ENCODE results near the gene ARNT2.

ARNT2 gene

DNA sequence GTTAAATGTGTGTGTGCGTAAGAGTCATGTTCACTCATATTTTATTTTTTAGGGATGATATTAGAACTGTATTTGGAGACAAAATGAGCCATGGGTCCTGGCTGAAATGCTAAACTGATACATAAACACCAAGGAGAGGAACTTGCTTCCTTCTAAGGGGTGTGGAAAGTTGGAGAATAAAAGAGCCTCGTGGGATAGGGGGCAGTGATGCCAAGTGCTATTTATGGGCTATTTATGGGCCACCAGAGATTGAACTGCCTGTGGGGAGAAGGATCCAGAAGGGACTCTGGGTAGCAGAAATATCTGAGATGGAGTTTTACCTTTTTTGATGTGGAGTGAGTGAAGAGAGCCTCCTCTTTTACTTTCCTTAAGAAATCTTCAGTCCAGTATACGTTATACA lies 1.8 kb upstream of the ARNT2 start:
- no peak for TF ChIP-seq ZC3H10 (CRISPR knock-in tag; IDR thresholded peaks at IDR 0.05)
- TF ChIP-seq POU6F1 (CRISPR knock-in tag; IDR thresholded peaks at IDR 0.05; ENCODE audit: borderline replicate concordance, low read depth): no peak
- TF ChIP-seq ZNF8 (CRISPR knock-in tag; IDR thresholded peaks at IDR 0.05): no peak
- ATAC-seq: no peak

DNA sequence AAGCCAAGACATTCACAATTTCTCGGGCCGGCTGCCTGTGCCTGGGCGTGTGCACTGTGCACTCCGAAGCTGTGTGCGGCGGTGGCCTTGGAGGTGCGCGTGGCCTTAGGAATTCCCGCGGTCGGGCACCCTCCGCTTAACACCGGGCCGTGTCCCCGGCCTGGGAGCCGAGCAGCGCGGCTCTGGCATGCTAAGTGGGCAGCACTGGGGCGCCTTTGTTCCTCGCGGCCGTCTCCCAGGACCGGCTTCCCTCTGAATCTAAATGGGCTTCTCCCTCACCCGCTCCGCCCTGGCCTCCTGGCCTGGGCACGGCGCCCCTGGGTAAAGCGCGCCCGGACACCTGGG lies 498 bp upstream of the ARNT2 start:
- ATAC-seq: peak; percentile 71
- TF ChIP-seq TOX (CRISPR knock-in tag; IDR thresholded peaks at IDR 0.05; ENCODE audit: borderline replicate concordance) (no peak), GLIS3 (CRISPR knock-in tag; IDR thresholded peaks at IDR 0.05) (no peak), PPARA (CRISPR knock-in tag; IDR thresholded peaks at IDR 0.05; ENCODE audit: borderline replicate concordance) (no peak), TCF4 (CRISPR knock-in tag; IDR thresholded peaks at IDR 0.05; ENCODE audit: borderline replicate concordance) (no peak), BACH2 (CRISPR knock-in tag; IDR thresholded peaks at IDR 0.05; ENCODE audit: borderline replicate concordance) (no peak), ZFP30 (CRISPR knock-in tag; IDR thresholded peaks at IDR 0.05) (no peak), CSRNP3 (CRISPR knock-in tag; IDR thresholded peaks at IDR 0.05) (no peak), ZNF565 (CRISPR knock-in tag; conservative IDR thresholded peaks at IDR 0.05; ENCODE audit: low read depth) (no peak), OSR1 (CRISPR knock-in tag; IDR thresholded peaks at IDR 0.05) (no peak), ISL1 (CRISPR knock-in tag; IDR thresholded peaks at IDR 0.05) (no peak)

GRCh38 chr15:80404761-80405553 lies 775 bp downstream of the ARNT2 start:
- peak; percentile 69 for ATAC-seq
- TF ChIP-seq TOX (CRISPR knock-in tag; IDR thresholded peaks at IDR 0.05; ENCODE audit: borderline replicate concordance) (no peak), ZNF565 (CRISPR knock-in tag; conservative IDR thresholded peaks at IDR 0.05; ENCODE audit: low read depth) (no peak), SNAI2 (CRISPR knock-in tag; IDR thresholded peaks at IDR 0.05) (no peak), CSDC2 (CRISPR knock-in tag; IDR thresholded peaks at IDR 0.05) (no peak), OSR1 (CRISPR knock-in tag; IDR thresholded peaks at IDR 0.05) (no peak), ESRRG (CRISPR knock-in tag; IDR thresholded peaks at IDR 0.05) (no peak)
- TF ChIP-seq, protein P1, sequence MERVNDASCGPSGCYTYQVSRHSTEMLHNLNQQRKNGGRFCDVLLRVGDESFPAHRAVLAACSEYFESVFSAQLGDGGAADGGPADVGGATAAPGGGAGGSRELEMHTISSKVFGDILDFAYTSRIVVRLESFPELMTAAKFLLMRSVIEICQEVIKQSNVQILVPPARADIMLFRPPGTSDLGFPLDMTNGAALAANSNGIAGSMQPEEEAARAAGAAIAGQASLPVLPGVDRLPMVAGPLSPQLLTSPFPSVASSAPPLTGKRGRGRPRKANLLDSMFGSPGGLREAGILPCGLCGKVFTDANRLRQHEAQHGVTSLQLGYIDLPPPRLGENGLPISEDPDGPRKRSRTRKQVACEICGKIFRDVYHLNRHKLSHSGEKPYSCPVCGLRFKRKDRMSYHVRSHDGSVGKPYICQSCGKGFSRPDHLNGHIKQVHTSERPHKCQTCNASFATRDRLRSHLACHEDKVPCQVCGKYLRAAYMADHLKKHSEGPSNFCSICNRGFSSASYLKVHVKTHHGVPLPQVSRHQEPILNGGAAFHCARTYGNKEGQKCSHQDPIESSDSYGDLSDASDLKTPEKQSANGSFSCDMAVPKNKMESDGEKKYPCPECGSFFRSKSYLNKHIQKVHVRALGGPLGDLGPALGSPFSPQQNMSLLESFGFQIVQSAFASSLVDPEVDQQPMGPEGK (CRISPR knock-in tag; IDR thresholded peaks at IDR 0.05; ENCODE audit: borderline replicate concordance): no peak

DNA sequence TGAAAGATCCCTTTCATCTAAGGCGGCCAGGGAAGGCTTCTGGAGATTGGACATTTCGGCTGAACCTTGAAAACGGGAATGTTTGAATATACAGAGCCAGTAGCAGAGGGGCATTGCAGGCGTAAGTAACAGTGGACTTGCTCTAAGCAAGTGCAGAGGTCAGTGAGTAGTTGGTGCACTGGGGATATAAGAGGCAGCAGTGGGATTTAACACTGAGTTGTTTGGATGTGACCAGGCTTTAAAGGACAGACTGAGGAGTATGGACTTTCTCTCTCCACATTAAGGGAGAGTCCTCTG lies 1.3 kb downstream of the ARNT2 start:
- no peak for ATAC-seq
- TF ChIP-seq, protein P1 (CRISPR knock-in tag; IDR thresholded peaks at IDR 0.05; ENCODE audit: borderline replicate concordance): no peak
- TF ChIP-seq ESRRG (CRISPR knock-in tag; IDR thresholded peaks at IDR 0.05) (no peak), GLIS3 (CRISPR knock-in tag; IDR thresholded peaks at IDR 0.05) (no peak), ZNF8 (CRISPR knock-in tag; IDR thresholded peaks at IDR 0.05) (no peak), SNAI2 (CRISPR knock-in tag; IDR thresholded peaks at IDR 0.05) (no peak), CREB5 (CRISPR knock-in tag; IDR thresholded peaks at IDR 0.05; ENCODE audit: low read depth) (no peak), ZFP3 (CRISPR knock-in tag; IDR thresholded peaks at IDR 0.05) (no peak), ZC3H10 (CRISPR knock-in tag; IDR thresholded peaks at IDR 0.05) (no peak), CSRNP3 (CRISPR knock-in tag; IDR thresholded peaks at IDR 0.05) (no peak), ARNTL (CRISPR knock-in tag; IDR thresholded peaks at IDR 0.05; ENCODE audit: borderline replicate concordance, low read depth) (no peak)
